GM19397 (cell line): ENCODE measurements around the gene SRGAP2C.
"Not testable (repeated sequence)": the region's sequence is repeated elsewhere in the genome, so short reads cannot be mapped to it uniquely, and the experiment has no call there.

Experiments used
- ATAC-seq: cut with Tn5 transposase; IDR thresholded peaks from one replicate; pipeline ENCODE4 v1.9.1; 2021; ENCODE audit warnings: mild to moderate bottlenecking, moderate library complexity; ENCODE audit not compliant: unreplicated experiment

Gene SRGAP2C

DNA sequence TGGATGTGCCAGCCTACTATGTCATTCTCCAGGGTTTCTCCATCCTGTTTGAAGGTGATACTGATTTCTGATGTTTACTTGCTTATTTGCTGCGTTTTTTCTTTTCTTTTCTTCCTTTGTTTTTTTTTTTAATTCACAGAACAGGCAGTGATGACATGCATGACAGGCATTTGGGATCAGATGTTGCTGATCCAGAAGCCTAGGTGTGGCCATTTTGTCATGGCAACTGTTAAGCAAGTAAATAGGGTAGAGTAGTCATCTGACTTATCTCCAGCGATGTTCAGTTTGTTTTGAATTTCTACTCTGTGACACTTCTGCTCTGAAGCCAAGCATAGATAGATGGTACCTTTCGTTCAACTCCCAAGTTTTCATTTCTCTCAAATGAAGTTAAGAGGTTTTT, 181.4 kb downstream of the SRGAP2C start:
- not testable (repeated sequence) for ATAC-seq

DNA sequence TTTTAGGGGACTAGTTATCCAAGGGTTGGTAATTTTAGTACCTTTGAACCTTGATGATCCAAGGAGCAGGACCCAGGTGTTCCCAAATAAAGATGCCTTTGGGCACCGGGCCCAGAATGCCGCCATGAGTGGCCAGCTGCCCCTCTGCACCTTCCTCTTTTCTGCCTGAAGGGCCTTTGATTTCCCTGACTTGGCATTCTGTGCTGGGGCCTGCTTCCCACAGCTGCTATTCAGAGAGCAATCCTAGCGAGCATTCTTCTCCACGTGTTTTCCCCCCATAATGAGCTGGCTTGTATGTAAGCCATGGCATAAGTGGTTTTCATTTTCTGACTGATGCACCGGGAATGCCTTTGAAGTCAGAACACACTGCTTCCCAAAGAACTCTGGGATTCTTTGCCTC, 184.1 kb downstream of the SRGAP2C start:
- ATAC-seq = not testable (repeated sequence)

DNA sequence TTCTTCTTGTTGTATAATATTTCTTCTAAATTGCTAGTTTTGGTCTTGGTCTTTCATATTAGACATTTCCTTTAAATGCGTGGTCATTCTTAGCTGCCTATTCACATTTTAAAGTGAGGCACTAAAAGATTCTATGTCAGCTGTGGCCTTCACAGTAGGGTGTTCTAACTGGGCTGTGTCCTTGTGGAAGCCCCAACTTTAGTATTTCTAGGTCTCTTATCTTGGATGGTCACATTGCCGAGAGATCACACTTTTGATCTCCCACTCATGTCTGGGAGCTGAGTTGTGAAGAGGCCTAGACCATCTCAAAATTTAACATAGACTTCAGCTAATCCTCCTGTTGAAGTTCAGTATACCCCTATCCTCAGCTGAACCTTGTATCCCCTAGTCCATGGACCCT, 185.2 kb downstream of the SRGAP2C start:
- not testable (repeated sequence) for ATAC-seq

DNA sequence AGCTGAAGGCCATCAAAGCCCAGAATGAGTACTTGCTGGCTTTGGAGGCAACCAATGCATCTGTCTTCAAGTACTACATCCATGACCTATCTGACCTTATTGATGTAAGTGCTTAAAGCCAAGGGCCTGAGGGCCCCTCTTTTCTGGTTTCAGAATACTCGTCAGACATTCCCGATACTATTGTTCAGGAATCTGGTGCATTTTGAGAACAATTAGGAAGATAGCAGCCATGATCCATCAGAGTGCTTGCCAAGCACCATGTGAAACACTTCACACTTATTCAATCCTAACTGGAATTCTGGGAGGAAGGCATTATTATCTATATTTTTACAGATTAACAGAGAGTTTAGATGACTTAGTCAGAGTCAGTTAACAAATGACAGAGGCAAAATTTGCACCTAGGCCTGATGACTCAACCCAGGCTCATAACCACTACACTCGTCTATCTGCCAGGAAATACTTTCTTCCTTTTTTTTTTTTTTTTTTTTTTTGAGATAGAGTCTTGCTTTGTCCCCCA, 190.1 kb downstream of the SRGAP2C start:
- ATAC-seq = not testable (repeated sequence)

DNA sequence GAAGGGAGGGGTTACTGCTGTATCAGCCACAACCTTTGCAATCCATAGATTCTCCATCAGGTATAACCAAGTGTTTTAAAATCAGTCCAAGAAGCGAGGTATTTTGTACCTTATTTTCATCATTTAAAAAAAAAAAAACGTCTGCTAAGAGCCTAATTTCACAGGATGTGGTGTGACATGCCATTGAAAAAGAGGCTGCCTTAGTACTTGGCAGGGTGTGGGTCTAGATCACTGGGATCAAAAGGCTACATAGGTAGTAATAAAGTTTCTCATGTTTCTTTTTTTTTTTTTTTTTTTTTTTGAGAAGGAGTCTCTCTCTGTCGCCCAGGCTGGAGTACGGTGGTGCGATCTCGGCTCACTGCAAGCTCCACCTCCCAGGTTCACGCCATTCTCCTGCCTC, 192.2 kb downstream of the SRGAP2C start:
- ATAC-seq = not testable (repeated sequence)

DNA sequence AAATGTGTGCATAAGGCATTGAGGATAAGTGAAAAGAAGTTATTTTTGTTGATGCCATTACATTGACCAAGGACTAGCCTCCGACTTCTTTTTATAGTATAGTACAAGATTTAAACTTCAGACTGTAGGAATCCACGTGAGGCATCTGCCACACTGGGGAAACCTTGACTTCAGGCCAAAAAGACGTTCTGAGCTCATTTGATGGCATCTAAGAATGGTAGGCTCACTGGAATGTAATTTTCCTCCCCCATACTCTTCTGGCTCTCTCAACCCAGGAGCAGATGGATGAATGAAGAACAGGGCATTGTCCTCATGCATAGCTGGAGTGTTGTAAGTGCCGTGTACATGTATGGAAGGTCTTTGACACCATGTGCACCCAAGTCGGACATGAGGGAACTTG, 194.0 kb downstream of the SRGAP2C start:
- ATAC-seq = not testable (repeated sequence)

DNA sequence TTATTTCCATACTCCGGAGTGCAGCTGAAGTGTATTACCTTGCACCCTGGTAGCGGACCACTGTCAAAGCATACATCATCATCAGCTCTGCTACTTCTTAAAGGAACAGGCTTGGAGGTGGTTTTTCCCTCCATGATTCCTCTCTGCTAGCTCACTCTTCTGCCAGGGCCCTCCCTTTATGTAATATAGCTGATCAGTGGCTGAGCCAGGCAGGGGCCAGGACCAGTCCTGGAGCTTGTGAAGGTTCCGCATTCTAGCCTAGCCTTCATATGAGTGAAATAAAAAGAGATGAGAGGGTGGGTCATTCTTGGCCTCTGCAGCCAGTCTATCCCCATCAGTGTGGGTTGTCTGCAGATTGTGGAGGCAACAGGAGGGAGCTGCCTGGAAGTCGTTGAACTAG, 200.0 kb downstream of the SRGAP2C start:
- not testable (repeated sequence) for ATAC-seq

DNA sequence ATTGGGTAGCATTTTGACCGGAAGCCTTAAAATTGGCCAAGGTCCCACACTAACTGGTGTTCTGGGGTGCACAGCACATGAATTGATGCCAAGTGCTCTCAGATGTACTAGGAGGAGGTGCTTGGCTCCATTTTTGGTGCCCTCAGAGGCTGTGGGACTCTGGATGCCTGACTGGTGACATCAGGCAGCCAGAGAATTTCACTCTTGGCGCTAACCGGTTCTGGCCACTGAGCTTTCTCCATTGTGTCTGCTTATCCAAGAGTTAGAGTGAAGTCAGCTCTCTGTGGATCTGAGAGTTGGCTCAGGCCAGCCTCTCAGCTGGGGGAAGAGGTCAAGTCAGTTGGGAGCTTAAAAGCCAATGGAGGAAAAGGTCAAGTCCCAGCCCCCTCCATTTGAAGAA, 200.4 kb downstream of the SRGAP2C start:
- ATAC-seq = not testable (repeated sequence)

DNA sequence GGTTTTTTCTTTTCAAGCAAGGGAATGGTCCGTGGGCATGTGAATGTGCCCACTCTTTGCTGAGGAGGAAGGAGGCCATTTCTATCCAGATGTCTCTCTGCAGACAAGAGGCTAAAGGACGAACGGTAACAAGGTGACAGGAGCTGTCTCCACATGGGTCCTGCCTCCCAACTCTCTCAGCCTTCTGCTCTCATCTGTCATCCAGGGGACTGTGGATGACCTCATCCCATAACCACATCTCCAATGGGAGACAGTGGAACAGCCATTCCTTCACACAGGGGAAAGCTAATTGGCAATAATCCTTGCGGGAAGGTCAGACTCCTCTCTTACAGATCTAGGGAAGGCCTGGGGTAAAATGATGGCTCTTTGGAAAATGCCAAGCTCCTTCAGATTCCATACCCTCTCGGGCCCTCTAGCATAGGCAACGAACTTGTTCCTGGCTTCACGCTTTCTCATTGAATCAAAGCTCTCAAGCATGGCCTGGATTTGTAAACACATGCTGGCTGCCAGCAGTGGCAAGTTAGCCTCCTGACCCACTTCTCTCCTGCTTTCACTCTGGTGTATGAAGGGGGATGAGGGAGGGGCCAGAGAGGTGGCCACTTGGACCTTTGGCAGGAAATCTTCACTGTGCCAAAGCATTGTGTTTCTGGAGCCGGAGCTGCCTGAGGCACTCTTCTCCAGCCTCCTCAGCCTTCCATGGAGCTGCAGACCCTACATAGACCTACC, 201.0 kb downstream of the SRGAP2C start:
- ATAC-seq = not testable (repeated sequence)

DNA sequence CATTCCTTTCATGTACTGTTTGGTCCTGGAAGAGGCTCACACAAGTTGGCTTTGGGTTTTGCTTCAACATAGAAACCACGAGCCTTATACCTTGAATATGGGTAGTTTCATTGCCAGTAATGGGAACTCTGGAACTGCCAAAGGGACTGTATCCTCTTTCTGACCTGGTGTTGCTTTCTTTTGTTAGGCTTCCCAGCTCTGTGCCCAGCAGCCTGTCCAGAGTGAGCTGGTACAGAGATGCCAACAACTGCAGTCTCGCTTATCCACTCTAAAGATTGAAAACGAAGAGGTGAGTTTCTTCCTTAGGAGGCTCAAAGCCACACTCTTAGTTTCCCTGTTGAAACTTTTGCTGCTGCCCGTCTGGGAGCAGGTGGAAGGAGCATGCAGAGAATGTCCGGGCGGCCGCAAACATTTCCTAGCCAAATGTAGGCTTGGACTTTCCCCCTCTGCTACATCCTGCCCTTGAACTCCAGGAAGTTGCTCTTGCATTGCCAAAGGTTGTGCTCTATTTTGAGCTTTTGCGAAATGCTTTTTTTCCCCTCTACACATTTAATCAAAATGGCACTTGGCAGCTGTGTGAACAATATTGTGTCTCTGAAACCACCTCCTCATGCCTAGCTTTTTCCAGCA, 201.7 kb downstream of the SRGAP2C start:
- not testable (repeated sequence) for ATAC-seq

DNA sequence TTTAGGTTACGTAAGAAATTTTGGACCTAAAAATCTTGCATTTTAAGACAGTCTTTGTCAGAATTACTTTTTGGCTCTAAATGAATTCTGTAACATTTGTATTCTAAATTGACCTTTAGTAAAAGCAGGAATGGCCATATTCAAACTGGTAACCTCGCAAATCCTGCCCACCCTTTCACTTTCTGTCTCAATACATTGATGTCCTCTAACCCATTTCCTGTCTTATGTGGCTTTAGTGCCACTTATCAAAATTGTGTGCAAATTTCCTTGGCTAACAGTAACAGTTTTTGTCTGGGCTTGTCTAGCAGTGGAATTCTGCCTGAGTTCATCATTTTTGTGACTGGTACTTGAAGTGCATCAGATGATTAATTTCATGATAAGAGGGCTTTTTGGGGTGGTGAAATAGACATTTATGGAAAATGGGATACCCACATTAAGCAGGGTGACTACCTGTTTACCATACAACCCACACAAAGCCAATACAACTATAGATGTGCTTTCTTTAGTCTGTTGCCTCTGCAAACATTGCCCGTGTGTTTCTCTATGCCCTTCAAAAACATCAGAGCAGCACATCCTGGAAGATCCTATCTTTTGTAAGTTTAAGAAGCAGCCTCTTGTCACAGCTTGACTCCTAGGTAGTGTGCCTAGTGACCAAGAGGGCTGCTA, 205.3 kb downstream of the SRGAP2C start:
- ATAC-seq = not testable (repeated sequence)

DNA sequence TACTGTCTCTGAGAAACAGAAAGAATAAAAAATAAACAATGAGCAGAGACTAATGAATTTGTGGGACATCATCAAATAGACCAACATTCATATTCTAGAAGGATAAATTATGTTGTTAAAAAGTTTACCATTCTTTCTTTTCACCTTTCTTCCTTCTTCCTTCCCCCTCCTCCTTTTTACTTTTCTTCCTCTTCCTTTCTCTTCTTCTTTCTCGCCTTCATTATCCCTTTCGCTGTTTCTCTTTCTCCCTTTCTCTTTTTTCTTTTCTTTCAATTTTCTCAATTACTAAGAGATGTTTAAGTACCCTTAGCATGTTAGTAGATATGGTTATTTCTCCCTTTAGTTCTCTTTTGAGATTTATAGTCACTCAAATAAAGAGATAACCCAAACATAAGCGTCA, 207.4 kb downstream of the SRGAP2C start:
- ATAC-seq = not testable (repeated sequence)

DNA sequence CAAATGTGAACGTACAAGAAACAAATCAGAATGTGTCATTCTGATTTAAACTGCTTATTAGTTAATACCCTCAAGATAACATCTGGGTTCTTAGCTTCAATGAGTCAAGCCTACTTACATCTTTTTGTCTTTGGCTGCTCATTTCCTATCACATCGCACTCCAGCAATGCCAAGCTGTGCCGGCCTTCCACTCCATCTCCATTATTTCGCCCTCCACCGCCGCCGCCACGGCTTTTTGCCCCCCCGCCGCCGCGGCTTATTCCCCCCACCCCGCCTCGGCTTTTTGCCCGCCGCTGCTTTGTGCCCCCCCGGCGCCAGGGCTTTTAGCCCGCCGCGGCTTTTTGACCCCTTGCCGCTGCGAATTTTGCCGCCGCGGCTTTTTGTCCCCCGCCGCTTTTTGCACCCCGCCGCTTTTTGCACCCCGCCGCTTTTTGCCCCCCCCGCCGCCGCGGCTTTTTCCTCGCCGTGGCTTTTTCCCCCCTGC, 211.0 kb downstream of the SRGAP2C start:
- not testable (repeated sequence) for ATAC-seq

DNA sequence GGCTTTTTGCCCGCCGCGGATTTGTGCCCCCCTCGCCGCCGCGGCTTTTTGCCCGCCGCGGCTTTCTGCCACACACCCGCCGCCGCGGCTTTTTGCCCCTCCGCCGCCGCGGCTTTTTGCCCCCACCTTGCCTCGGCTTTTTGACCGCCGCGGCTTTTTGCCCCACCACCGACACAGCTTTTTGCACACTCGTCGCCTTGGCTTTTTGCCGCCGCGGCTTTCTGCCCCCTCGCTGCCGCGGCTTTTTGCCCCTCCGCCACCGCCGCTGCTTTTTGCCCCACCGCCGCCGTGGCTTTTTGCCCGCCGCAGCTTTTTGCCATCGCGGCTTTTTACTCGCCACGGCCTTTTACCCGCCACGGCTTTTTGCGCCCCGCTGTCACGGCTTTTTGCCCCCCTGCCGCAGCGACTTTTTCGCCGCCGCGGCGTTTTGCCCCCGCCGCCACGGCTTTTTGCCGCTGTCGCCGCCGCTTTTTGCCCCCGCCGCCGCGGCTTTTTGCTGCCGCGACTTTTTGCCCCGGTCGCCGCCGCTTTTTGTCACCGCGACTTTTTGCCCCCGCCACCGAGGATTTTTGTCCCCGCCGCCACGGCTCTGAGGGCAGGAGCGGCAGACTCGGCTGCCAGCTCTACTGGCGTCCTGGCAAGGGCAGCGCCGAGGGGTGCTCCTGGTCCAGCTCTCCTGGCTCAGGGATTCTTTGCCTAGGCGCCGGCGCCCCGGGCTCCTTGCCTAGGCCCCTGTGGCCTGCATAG, 211.7 kb downstream of the SRGAP2C start:
- not testable (repeated sequence) for ATAC-seq

DNA sequence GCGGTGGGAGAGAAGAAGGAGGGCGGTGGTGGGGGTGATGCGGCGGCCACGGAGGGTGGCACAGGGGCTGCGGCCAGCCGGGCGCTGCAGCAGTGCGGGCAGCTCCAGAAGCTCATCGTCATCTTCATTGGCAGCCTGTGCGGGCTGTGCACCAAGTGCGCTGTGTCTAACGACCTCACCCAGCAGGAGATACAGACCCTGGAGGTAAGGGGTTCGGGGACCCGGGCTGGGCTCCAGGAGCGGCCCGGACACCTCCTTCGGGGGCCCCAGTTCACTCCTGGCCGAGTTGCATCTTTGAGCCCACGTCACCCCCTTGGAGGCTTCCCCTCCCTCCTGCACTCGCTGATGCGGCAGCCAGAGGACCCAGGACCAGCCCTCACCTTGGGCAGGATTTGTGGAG, 212.3 kb downstream of the SRGAP2C start:
- ATAC-seq = not testable (repeated sequence)

DNA sequence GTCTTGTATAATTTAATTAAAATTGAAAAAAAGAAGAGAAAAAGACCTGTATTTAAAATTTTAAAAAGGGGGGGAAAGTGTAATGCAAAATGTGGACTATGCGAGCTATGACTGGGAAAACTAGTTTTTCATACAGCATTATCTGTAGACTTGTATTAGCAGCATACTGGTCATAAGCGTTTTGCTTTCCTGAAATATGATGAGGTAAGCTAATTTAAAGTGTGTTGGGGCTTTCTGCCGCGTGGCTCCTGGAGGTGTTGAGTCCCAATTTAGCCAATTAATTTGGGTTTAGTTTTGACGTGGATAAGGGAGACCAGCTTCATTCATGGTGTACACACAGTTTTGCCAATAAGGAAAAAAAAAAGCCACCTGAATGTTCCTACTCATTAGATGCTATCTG, 214.4 kb downstream of the SRGAP2C start:
- ATAC-seq = not testable (repeated sequence)

DNA sequence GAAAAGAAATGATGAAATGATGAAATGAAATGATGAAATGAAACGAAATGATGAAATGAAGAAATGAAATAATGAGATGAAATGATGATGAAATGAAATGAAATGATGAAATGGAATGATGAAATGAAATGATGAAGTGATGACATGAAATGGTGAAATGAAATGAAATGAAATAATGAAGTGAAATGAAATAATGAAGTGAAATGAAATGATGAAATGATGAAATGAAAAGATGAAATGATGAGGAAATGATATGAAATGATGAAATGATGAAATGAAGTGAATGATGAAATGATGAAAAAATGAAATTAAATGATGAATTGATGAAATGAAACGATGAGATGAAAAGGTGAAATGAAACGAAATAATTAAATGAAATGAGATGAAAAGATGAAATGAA, 215.3 kb downstream of the SRGAP2C start:
- not testable (repeated sequence) for ATAC-seq

DNA sequence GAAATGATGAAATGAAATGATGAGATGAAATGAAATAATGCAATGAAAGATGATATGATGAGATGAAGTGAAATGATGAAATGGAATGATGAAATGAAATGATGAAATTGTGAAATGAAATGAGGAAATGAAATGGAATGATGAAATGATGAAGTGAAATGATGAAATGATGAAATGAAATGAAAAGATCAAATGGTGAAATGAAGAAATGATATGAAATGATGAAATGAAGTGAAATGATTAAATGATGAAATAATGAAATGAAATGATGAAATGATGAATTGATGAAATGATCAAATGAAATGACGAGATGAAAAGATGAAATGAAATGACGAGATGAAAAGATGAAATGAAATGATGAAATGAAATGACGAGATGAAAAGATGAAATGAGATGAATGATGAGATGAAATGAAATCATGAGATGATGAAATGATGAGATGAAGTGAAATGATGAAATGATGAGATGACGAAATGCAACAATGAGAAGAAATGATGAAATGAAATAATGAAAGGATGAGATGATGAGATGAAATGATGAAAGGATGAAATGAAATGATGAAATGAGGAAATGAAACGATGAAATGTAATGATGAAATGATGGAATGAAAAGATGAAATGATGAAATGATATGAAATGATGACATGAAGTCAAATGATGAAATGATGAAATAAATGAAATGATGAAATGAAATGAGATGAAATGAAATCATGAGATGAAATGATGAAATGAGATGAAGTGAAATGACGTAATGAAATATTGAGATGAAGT, 216.0 kb downstream of the SRGAP2C start:
- not testable (repeated sequence) for ATAC-seq

DNA sequence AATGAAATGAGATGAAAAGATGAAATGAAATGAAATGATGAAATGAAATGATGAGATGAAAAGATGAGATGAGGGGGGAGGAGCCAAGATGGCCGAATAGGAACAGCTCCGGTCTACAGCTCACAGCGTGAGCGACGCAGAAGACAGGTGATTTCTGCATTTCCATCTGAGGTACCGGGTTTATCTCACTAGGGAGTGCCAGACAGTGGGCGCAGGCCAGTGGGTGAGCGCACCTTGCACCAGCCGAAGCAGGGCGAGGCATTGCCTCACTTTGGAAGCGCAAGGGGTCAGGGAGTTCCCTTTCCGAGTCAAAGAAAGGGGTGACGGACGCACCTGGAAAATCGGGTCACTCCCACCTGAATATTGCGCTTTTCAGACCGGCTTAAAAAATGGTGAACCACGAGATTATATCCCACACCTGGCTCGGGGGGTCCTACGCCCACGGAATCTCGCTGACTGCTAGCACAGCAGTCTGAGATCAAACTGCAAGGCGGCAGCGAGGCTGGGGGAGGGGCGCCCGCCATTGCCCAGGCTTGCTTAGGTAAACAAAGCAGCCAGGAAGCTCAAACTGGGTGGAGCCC, 216.7 kb downstream of the SRGAP2C start:
- ATAC-seq = not testable (repeated sequence)

DNA sequence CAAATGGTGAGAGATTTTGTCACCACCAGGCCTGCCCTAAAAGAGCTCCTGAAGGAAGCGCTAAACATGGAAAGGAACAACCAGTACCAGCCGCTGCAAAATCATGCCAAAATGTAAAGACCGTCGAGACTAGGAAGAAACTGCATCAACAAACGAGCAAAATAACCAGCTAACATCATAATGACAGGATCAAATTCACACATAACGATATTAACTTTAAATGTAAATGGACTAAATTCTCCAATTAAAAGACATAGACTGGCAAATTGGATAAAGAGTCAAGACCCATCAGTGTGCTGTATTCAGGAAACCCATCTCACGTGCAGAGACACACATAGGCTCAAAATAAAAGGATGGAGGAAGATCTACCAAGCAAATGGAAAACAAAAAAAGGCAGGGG, 218.5 kb downstream of the SRGAP2C start:
- ATAC-seq = not testable (repeated sequence)
